GM12878 (cell line): ENCODE data around the gene IL37.

Experiments used
- CTCF ChIP-seq, 3 experiments: IDR thresholded peaks in 2 of 3; conservative IDR thresholded peaks in 1 of 3; 2 replicates each; pipeline ENCODE4 v1.5.1; 2011; ENCODE audit warnings: low read depth in 3 of 3, low read length in 3 of 3, mild to moderate bottlenecking in 3 of 3, control low read depth in 2 of 3, moderate library complexity in 2 of 3, inconsistent platforms in 1 of 3, mixed read lengths in 1 of 3; ENCODE audit not compliant: control insufficient read depth in 2 of 3, insufficient read depth in 1 of 3; ENCODE audit errors: extremely low read depth in 1 of 3
- E4F1 ChIP-seq: fragments of 450-650 bp; IDR thresholded peaks from 2 replicates; pipeline ENCODE4 v1.6.1; 2018; ENCODE audit warnings: borderline replicate concordance, mild to moderate bottlenecking; ENCODE audit not compliant: partially characterized antibody
- EZH2 ChIP-seq: IDR thresholded peaks from 2 replicates; pipeline ENCODE4 v1.6.1; 2012; ENCODE audit warnings: low read depth, mild to moderate bottlenecking, control low read depth, inconsistent platforms, low read length, borderline replicate concordance; ENCODE audit not compliant: control insufficient read depth
- POLR2A ChIP-seq: IDR thresholded peaks from 2 replicates; pipeline ENCODE4 v1.6.1; 2011; ENCODE audit warnings: low read depth, mild to moderate bottlenecking, low read length
- RAD21 ChIP-seq: IDR thresholded peaks from 2 replicates; pipeline ENCODE4 v1.6.1; 2011; ENCODE audit warnings: mild to moderate bottlenecking, low read depth, low read length, moderate library complexity; ENCODE audit not compliant: insufficient read depth
- RFX5 ChIP-seq: IDR thresholded peaks from 2 replicates; pipeline ENCODE4 v1.6.1; 2011; ENCODE audit warnings: low read depth, low read length, improper control_type of control experiment
- SP1 ChIP-seq: IDR thresholded peaks from one replicate; pipeline ENCODE4 v1.6.1; 2011; ENCODE audit warnings: low read depth, low read length
- YY1 ChIP-seq: IDR thresholded peaks from 2 replicates; pipeline ENCODE4 v1.6.1; 2011; ENCODE audit warnings: low read depth, mild to moderate bottlenecking, low read length

- no peak for TF ChIP-seq YY1
- TF ChIP-seq RFX5 = no peak
- no peak for TF ChIP-seq POLR2A
- TF ChIP-seq SP1 = no peak
- no peak for TF ChIP-seq CTCF (IDR thresholded peaks at IDR 0.05 in 2 of 3, conservative IDR thresholded peaks at IDR 0.05 in 1 of 3; ENCODE audit: control insufficient read depth in 2 of 3, extremely low read depth in 1 of 3, insufficient read depth in 1 of 3, low read depth in 3 of 3, low read length in 3 of 3)
- no peak for TF ChIP-seq E4F1
- TF ChIP-seq RAD21 = no peak
- TF ChIP-seq EZH2 = no peak
Measured at GRCh38 chr2:112876971-112877361, 34.0 kb upstream of the IL37 start.
